DND-41 (cell line): ENCODE data around the gene ETS2.

Experiments
- ATAC-seq: fragments of 200-7000 bp; cut with Tn5 transposase; 3 replicates; pipeline ENCODE4 v1.9.1; 2021; ENCODE audit warnings: low read depth; ENCODE audit not compliant: insufficient read depth
- DNase-seq: peaks from one replicate; pipeline ENCODE4 v3.0.0-alpha.2; 2020
- H2AFZ ChIP-seq: 2 replicates; pipeline ENCODE4 v1.6.0; 2012; ENCODE audit warnings: low read depth, low read length
- H3K27ac ChIP-seq: 2 replicates; pipeline ENCODE4 v1.5.1; 2012; ENCODE audit warnings: low read length, inconsistent platforms
- H3K27me3 ChIP-seq: fragments of 200-600 bp; sonication (generic); 2 replicates; pipeline ENCODE4 v1.6.0; 2012; ENCODE audit warnings: low read length, mild to moderate bottlenecking, inconsistent platforms; ENCODE audit not compliant: insufficient read depth, poor library complexity
- H3K36me3 ChIP-seq: 2 replicates; pipeline ENCODE4 v1.5.1; 2012; ENCODE audit warnings: low read length, inconsistent platforms; ENCODE audit not compliant: insufficient read depth
- H3K4me1 ChIP-seq: 2 replicates; pipeline ENCODE4 v1.5.1; 2012; ENCODE audit warnings: mild to moderate bottlenecking, low read length; ENCODE audit not compliant: insufficient read depth
- H3K4me2 ChIP-seq: 2 replicates; pipeline ENCODE4 v1.6.0; 2012; ENCODE audit warnings: mild to moderate bottlenecking, moderate library complexity, low read length, inconsistent platforms; ENCODE audit not compliant: insufficient read depth
- H3K4me3 ChIP-seq, 2 experiments: fragments of 200-600 bp in 1 of 2; shearing (Covaris generic) in 1 of 2; 2 replicates each; pipeline ENCODE4 v1.5.1; 2012 to 2016; ENCODE audit warnings: inconsistent platforms in 2 of 2, low read length in 2 of 2, mild to moderate bottlenecking in 2 of 2, low read depth in 1 of 2, moderate library complexity in 1 of 2
- H3K79me2 ChIP-seq: 2 replicates; pipeline ENCODE4 v1.6.0; 2012; ENCODE audit warnings: low read length, inconsistent platforms; ENCODE audit not compliant: insufficient read depth
- H3K9ac ChIP-seq: 2 replicates; pipeline ENCODE4 v1.6.0; 2012; ENCODE audit warnings: low read depth, mild to moderate bottlenecking, inconsistent platforms, low read length, moderate library complexity
- H3K9me3 ChIP-seq: 2 replicates; pipeline ENCODE4 v1.5.1; 2012; ENCODE audit warnings: low read length, moderate library complexity, mild to moderate bottlenecking, inconsistent platforms; ENCODE audit not compliant: insufficient read depth, severe bottlenecking
- H4K20me1 ChIP-seq: 2 replicates; pipeline ENCODE4 v1.6.0; 2012; ENCODE audit warnings: low read length; ENCODE audit not compliant: insufficient read depth
- EZH2 ChIP-seq: IDR thresholded peaks from 3 replicates; pipeline ENCODE4 v1.6.1; 2012; ENCODE audit warnings: borderline replicate concordance, low read depth, mild to moderate bottlenecking, moderate library complexity, low read length, inconsistent platforms; ENCODE audit not compliant: severe bottlenecking
- TF ChIP-seq, protein P1 (sequence below): IDR thresholded peaks from 2 replicates; pipeline ENCODE4 v1.5.1; 2012; ENCODE audit warnings: borderline replicate concordance, low read length, moderate library complexity, mild to moderate bottlenecking; ENCODE audit not compliant: poor library complexity, severe bottlenecking; ENCODE audit errors: extremely low read depth

The ETS2 gene

DNA sequence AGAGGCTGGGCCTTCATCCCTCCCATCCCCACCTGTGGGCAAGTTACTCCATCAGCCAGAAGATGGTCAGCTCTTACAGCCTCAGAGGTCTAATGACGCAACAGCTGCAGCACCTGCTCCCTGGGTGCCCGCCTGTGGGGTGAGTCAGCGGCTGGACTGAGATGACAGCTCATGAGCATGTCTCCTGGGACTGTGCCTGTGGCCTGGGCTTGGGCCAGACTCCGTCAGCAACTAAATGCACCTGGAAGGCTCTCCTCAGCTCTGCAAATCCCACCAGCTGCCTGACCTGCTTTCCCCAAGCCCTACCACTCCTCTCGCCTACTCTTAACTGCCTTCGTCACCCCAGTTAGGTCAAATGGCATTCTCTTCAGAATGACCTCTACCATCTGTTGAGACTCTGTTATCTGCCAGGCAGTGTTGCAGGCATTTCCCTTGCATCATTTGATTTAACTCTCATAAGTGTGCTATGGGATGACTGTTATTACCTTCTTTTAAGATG, 47.7 kb downstream of the ETS2 start:
- Histone ChIP-seq H4K20me1 (no peaks in the 10 kb centered on the region), H3K4me2 (no peak overlapping the region), H3K27me3 (no peaks in the 10 kb centered on the region), H3K9me3 (no peaks in the 10 kb centered on the region), H3K9ac (no peak overlapping the region), H2AFZ (no peak overlapping the region), H3K79me2 (no peaks in the 10 kb centered on the region), H3K27ac (peak overlapping the region; percentile 37; the same call in 1 of the 2 replicates), H3K4me1 (peaks cover 30% of the 10 kb centered on the region), H3K4me3 (no peak overlapping the region), H3K36me3 (no peaks in the 10 kb centered on the region)
- TF ChIP-seq, protein P1, sequence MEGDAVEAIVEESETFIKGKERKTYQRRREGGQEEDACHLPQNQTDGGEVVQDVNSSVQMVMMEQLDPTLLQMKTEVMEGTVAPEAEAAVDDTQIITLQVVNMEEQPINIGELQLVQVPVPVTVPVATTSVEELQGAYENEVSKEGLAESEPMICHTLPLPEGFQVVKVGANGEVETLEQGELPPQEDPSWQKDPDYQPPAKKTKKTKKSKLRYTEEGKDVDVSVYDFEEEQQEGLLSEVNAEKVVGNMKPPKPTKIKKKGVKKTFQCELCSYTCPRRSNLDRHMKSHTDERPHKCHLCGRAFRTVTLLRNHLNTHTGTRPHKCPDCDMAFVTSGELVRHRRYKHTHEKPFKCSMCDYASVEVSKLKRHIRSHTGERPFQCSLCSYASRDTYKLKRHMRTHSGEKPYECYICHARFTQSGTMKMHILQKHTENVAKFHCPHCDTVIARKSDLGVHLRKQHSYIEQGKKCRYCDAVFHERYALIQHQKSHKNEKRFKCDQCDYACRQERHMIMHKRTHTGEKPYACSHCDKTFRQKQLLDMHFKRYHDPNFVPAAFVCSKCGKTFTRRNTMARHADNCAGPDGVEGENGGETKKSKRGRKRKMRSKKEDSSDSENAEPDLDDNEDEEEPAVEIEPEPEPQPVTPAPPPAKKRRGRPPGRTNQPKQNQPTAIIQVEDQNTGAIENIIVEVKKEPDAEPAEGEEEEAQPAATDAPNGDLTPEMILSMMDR: no peak
- no peak for TF ChIP-seq EZH2
- ATAC-seq (peak; percentile 76), DNase-seq (peak; percentile 72)

DNA sequence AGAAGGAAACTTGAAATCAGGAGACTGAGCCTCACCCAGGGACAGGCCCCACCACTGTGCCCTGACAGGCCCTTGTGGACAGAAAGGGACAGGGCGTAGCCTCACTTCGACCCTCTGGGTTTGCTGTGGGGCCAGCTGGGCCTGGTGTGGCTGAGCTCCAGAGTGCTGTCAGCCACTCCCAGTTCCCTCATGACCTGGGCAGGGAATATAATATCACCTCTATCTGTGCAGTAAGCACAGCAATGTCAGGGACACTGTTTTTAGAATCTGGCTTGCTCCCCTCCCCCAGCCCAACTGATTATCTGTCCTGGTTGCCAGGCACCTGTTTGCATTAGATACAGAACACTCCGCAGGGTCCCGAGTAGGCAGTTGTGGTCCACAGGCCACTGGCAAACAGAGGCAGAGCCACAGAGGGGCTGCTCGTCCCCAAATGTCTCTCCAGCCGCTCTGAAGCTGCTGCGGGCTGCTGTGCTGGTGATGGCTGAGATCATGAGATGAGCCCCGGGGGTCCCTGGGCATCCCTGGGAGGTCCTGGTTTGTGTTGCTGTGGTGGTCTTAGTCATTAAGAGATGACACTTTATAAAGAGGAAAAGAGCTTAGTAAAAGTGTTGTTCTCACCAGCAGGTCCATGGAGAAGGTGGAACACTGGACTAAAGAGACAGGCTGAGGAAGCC, 51.6 kb downstream of the ETS2 start:
- H3K79me2 ChIP-seq: no peaks in the 10 kb centered on the region
- H3K9me3 ChIP-seq: no peaks in the 10 kb centered on the region
- no peaks in the 10 kb centered on the region for H4K20me1 ChIP-seq
- H3K27me3 ChIP-seq: no peaks in the 10 kb centered on the region
- no peaks in the 10 kb centered on the region for H3K36me3 ChIP-seq
- H3K9ac ChIP-seq: no peak overlapping the region
- no peak overlapping the region for H2AFZ ChIP-seq
- no peak overlapping the region for H3K4me2 ChIP-seq
- DNase-seq: no peak
- H3K27ac ChIP-seq: peak overlapping the region; percentile 20; the same call in 1 of the 2 replicates
- H3K4me3 ChIP-seq: no peak overlapping the region
- peaks cover 46% of the 10 kb centered on the region for H3K4me1 ChIP-seq
- TF ChIP-seq, protein P1: no peak
- no peak for TF ChIP-seq EZH2
- no peak for ATAC-seq

DNA sequence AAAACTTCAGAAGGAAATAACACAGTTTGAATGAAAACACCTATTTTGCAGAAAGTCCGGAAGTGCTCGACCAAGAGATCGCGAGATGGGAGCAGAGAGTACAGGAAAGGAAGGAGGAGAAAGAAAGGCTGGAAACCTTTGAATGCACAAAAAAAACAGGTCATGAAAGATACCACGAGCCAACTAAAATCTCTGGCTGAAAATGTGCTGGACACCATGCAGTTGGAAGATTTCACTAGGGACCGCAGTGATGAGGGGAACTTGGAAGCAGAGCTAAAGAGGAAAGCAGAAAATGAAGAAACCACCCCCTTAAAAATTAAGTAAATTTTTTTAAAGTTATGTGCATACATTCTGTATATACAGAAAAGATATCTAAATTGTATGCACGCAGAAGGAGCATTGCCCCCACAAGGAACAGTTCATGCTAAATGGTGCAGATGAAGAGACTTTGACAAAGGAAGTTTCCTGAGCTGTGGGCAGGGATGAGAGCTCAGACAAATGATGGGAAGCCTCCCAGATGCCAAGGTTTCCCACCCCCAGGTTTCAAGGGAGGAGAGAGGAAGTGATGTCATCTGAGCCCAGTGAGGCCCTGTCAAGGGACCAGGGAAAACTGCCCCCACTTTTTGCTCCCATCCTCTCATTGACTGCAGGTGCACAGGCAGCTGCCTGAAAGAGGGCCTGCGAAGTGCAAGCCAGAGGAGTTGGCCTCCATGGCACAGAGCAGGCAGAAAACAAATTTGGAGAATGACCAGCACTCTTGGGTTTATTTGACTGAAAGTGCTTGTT, 52.5 kb downstream of the ETS2 start:
- TF ChIP-seq EZH2: no peak
- TF ChIP-seq, protein P1: no peak
- H4K20me1 ChIP-seq: no peaks in the 10 kb centered on the region
- no peaks in the 10 kb centered on the region for H3K79me2 ChIP-seq
- peak overlapping the region; percentile 54 for H3K27ac ChIP-seq
- no peaks in the 10 kb centered on the region for H3K36me3 ChIP-seq
- no peaks in the 10 kb centered on the region for H3K27me3 ChIP-seq
- ATAC-seq: peak; percentile 76
- no peak overlapping the region for H2AFZ ChIP-seq
- H3K9me3 ChIP-seq: no peaks in the 10 kb centered on the region
- H3K9ac ChIP-seq: no peak overlapping the region
- H3K4me1 ChIP-seq: peaks cover 54% of the 10 kb centered on the region
- peak; percentile 67 for DNase-seq
- no peak overlapping the region for H3K4me3 ChIP-seq
- H3K4me2 ChIP-seq: no peak overlapping the region
